CD14-positive monocyte (primary cell): ENCODE measurements around the gene METTL15. TPM values are rescaled to one million over a fixed set of nuclear protein-coding genes. Genes with fewer than 3 reads are reported as not detected.
A peak's percentile ranks its signal among the peaks of the same experiment; 100 is the strongest.

Experiments
- DNase-seq, 3 donors: peaks; one replicate each; pipeline ENCODE4 v3.0.0-alpha.2; 2011 to 2022
- H2AFZ ChIP-seq: 2 replicates; pipeline ENCODE4 v1.6.0; 2012; ENCODE audit warnings: mild to moderate bottlenecking, low read depth, low read length, inconsistent platforms; ENCODE audit not compliant: insufficient read depth, poor library complexity, severe bottlenecking
- H3K27ac ChIP-seq, 2 donors: 1 replicate in 1 of 2; 2 replicates in 1 of 2; pipeline ENCODE4 v1.5.1; 2012 to 2013; ENCODE audit warnings: low read length in 2 of 2, control low read depth in 1 of 2, inconsistent platforms in 1 of 2, low read depth in 1 of 2, mild to moderate bottlenecking in 1 of 2
- H3K27me3 ChIP-seq, 2 donors: one replicate each; pipeline versions ENCODE4 v1.6.0 to v1.6.1; 2011 to 2013; ENCODE audit warnings: low read length in 2 of 2; ENCODE audit not compliant: control insufficient read depth in 2 of 2, insufficient read depth in 2 of 2
- H3K36me3 ChIP-seq, 2 donors: replicated peaks in 1 of 2; 1 replicate in 1 of 2; 2 replicates in 1 of 2; pipeline versions ENCODE4 v1.5.1 to v1.6.1; 2012 to 2013; ENCODE audit warnings: low read length in 2 of 2, control low read depth in 1 of 2, inconsistent platforms in 1 of 2, mild to moderate bottlenecking in 1 of 2; ENCODE audit not compliant: insufficient read depth in 2 of 2, control insufficient read depth in 1 of 2
- H3K4me1 ChIP-seq, 2 donors: 1 replicate in 1 of 2; 2 replicates in 1 of 2; pipeline versions ENCODE4 v1.5.1 to v1.6.1; 2012 to 2013; ENCODE audit warnings: low read length in 2 of 2, control low read depth in 1 of 2, inconsistent platforms in 1 of 2, mild to moderate bottlenecking in 1 of 2, moderate library complexity in 1 of 2; ENCODE audit not compliant: insufficient read depth in 2 of 2, control insufficient read depth in 1 of 2
- H3K4me2 ChIP-seq: replicated peaks from 2 replicates; pipeline ENCODE3; 2012; ENCODE audit warnings: low read length, moderate library complexity, mild to moderate bottlenecking; ENCODE audit not compliant: poor library complexity, severe bottlenecking; ENCODE audit errors: extremely low read depth
- H3K4me3 ChIP-seq, 3 experiments: fragments of 200-600 bp in 1 of 3; sonication (generic) in 1 of 3; replicated peaks in 1 of 3; 1 replicate in 2 of 3; 2 replicates in 1 of 3; pipeline ENCODE4 v1.5.1; 2011 to 2013; ENCODE audit warnings: low read length in 3 of 3, mild to moderate bottlenecking in 3 of 3, control low read depth in 2 of 3, low read depth in 2 of 3, inconsistent platforms in 1 of 3, moderate library complexity in 1 of 3
- H3K79me2 ChIP-seq: 2 replicates; pipeline ENCODE4 v1.6.0; 2012; ENCODE audit warnings: mild to moderate bottlenecking, control low read depth, inconsistent platforms, low read length, moderate library complexity; ENCODE audit not compliant: insufficient read depth
- H3K9ac ChIP-seq: 2 replicates; pipeline ENCODE4 v1.6.0; 2017; ENCODE audit warnings: low read length, mild to moderate bottlenecking; ENCODE audit not compliant: insufficient read depth, poor library complexity, severe bottlenecking
- H3K9me3 ChIP-seq, 2 donors: replicated peaks in 1 of 2; 1 replicate in 1 of 2; 2 replicates in 1 of 2; pipeline versions ENCODE4 v1.5.1 to v1.6.1; 2012 to 2013; ENCODE audit warnings: low read length in 2 of 2, control low read depth in 1 of 2; ENCODE audit not compliant: control insufficient read depth in 1 of 2, insufficient read depth in 1 of 2
- H4K20me1 ChIP-seq: 2 replicates; pipeline ENCODE4 v1.6.0; 2012; ENCODE audit warnings: mild to moderate bottlenecking, low read length, control low read depth, moderate library complexity; ENCODE audit not compliant: insufficient read depth
- H3K27ac Mint-ChIP-seq, 7 donors: one replicate each; pipeline ENCODE4 v1.8.0; 2020; ENCODE audit warnings: mild to moderate bottlenecking in 7 of 7, mixed read lengths in 7 of 7, moderate library complexity in 6 of 7, inconsistent platforms in 2 of 7
- H3K27me3 Mint-ChIP-seq, 3 donors: one replicate each; pipeline ENCODE4 v1.8.0; 2021 to 2022; ENCODE audit warnings: low read depth in 3 of 3, mild to moderate bottlenecking in 3 of 3, mixed read lengths in 3 of 3, moderate library complexity in 3 of 3, inconsistent platforms in 1 of 3
- H3K36me3 Mint-ChIP-seq, 2 donors: one replicate each; pipeline ENCODE4 v1.8.0; 2020; ENCODE audit warnings: mixed read lengths in 2 of 2, inconsistent platforms in 1 of 2, mild to moderate bottlenecking in 1 of 2
- H3K4me1 Mint-ChIP-seq: one replicate; pipeline ENCODE4 v1.8.0; 2020; ENCODE audit warnings: mild to moderate bottlenecking, mixed read lengths
- H3K4me3 Mint-ChIP-seq, 2 donors: one replicate each; pipeline ENCODE4 v1.8.0; 2020; ENCODE audit warnings: mild to moderate bottlenecking in 2 of 2, mixed read lengths in 2 of 2, moderate library complexity in 1 of 2
- H3K9me3 Mint-ChIP-seq, 7 donors: one replicate each; pipeline ENCODE4 v1.8.0; 2020 to 2022; ENCODE audit warnings: mixed read lengths in 7 of 7, mild to moderate bottlenecking in 6 of 7, moderate library complexity in 6 of 7, inconsistent platforms in 2 of 7
- WGBS: methylation state at CpG from one replicate; pipeline ENCODE4 v1.1.5; 2013; ENCODE audit warnings: missing lambda C conversion rate; ENCODE audit not compliant: insufficient coverage; 5-methylcytosine and 5-hydroxymethylcytosine counted together
- intact Hi-C, 2 donors: fragments of 100-400 bp; cut with micrococcal nuclease; formaldehyde crosslinking; loops; one replicate each; pipeline versions ENCODE4 v1.15.0 to v1.15.1; 2023
- polyA plus RNA-seq, 3 donors: library from polyadenylated mRNA; depleted of rRNA in 1 of 3; unstranded in 2 of 3; stranded (reverse) in 1 of 3; fragments of 300-500 nt in 2 of 3; fragments of >200 nt in 1 of 3; fragmentation: Illumina TruSeq in 2 of 3; gene quantifications; 1 replicate in 2 of 3; 2 replicates in 1 of 3; pipeline ENCODE4 v1.2.3, GENCODE V29; 2012 to 2021
- TF ChIP-seq, protein P1 (sequence below): fragments of 200-600 bp; IDR thresholded peaks from one replicate; pipeline ENCODE4 v1.8.0; 2022; ENCODE audit warnings: antibody characterized with exemption, mild to moderate bottlenecking

The METTL15 gene
- polyA plus RNA-seq, 3 donors: 2.3 to 2.9 (median 2.6) TPM

DNA sequence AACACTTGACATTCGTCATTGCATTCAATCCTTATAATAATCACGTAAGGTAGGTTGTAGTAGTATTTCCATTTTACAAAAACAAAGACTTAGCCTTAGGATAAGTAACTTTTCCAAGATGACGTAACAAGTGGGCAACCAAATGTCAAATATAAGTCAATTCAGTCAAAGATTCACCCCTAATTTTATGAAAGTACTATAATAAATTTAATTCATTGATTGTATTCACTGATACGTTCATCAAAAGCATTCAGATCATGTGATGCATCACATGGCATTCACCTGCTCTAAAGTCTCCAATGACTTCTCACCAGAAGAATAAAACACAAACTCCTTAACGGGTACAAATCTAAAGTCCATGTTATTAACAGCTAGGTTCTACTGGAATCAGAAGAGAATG, 2.3 kb upstream of the METTL15 start:
- no peaks in the 10 kb centered on the region for H4K20me1 ChIP-seq
- no peaks in the 10 kb centered on the region for H3K36me3 ChIP-seq
- TF ChIP-seq, protein P1, sequence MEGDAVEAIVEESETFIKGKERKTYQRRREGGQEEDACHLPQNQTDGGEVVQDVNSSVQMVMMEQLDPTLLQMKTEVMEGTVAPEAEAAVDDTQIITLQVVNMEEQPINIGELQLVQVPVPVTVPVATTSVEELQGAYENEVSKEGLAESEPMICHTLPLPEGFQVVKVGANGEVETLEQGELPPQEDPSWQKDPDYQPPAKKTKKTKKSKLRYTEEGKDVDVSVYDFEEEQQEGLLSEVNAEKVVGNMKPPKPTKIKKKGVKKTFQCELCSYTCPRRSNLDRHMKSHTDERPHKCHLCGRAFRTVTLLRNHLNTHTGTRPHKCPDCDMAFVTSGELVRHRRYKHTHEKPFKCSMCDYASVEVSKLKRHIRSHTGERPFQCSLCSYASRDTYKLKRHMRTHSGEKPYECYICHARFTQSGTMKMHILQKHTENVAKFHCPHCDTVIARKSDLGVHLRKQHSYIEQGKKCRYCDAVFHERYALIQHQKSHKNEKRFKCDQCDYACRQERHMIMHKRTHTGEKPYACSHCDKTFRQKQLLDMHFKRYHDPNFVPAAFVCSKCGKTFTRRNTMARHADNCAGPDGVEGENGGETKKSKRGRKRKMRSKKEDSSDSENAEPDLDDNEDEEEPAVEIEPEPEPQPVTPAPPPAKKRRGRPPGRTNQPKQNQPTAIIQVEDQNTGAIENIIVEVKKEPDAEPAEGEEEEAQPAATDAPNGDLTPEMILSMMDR: no peak
- H2AFZ ChIP-seq: peak overlapping the region; percentile 85
- Mint-ChIP-seq H3K4me1 (peaks cover 34% of the 10 kb centered on the region), H3K27ac (peak overlapping the region in 4 of 7 donors; percentile 30 to 100 (median 66)), H3K9me3 (no peaks in the 10 kb centered on the region), H3K4me3 (no peak overlapping the region), H3K36me3 (peaks cover 5 to 6% of the 10 kb centered on the region in 2 donors), H3K27me3 (no peaks in the 10 kb centered on the region)
- H3K4me1 ChIP-seq: peaks cover 18 to 25% of the 10 kb centered on the region in 2 donors
- peak overlapping the region in 1 of 2 donors; percentile 54 for H3K27ac ChIP-seq
- no peak for DNase-seq
- peaks cover 85% of the 10 kb centered on the region for H3K79me2 ChIP-seq
- no peaks in the 10 kb centered on the region for H3K9me3 ChIP-seq
- H3K4me3 ChIP-seq: no peak overlapping the region
- H3K27me3 ChIP-seq: no peaks in the 10 kb centered on the region
- intact Hi-C loops: loop anchor here (10.0 kb wide), 1 partner anchor 601 kb away; the partner anchor contains the start of gene LIN7C (in 2 of the 2)
- no peak overlapping the region for H3K4me2 ChIP-seq
- no CpG with 5 or more reads among the region's 5 CpGs for WGBS
- H3K9ac ChIP-seq: no peak overlapping the region

DNA sequence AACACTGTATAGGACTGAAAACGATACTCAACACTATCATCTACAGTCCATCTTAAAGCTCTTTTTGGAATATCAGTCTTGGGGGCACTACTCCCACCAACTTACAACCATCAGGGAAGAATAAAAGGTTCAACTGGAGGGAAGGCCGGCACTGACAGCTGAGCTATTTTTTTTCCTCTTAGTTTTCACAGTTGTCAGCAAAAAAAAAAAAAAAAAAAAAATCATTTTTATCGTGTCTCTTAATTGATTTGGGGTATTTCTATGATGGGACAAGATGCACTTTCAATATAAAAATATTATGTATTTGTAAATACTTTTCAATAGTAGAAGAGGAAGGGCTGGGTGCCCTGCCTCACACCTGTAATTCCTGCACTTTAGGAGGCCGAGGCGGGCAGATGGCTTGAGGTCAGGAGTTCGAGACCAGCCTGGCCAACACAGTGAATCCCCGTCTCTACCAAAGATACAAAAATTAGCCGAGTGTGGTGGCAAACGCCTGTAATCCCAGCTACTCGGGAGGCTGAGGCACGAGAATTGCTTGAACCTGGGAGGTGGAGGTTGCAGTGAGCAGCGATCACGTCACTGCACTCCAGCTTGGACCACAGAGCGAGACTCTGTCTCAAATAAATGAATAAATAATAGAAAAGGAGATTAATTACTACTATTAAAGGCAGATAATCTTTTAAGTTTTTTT, 1.7 kb upstream of the METTL15 start:
- Histone ChIP-seq H3K79me2 (peaks cover 85% of the 10 kb centered on the region), H2AFZ (peak overlapping the region; percentile 85), H3K4me2 (peak overlapping the region; percentile 89), H3K4me3 (peak overlapping the region in 1 of 3 experiments; percentile 92), H3K27me3 (no peaks in the 10 kb centered on the region), H3K36me3 (no peaks in the 10 kb centered on the region), H3K4me1 (peaks cover 21 to 29% of the 10 kb centered on the region in 2 donors), H3K27ac (peak overlapping the region in 1 of 2 donors; percentile 97), H3K9me3 (no peaks in the 10 kb centered on the region), H4K20me1 (no peaks in the 10 kb centered on the region), H3K9ac (no peak overlapping the region)
- intact Hi-C loops: loop anchor here (10.0 kb wide), 1 partner anchor 602 kb away; the partner anchor contains the start of gene LIN7C (in 2 of the 2)
- Mint-ChIP-seq H3K9me3 (no peaks in the 10 kb centered on the region), H3K4me3 (no peak overlapping the region), H3K27ac (peak overlapping the region in 6 of 7 donors; percentile 31 to 100 (median 86)), H3K27me3 (no peaks in the 10 kb centered on the region), H3K4me1 (peaks cover 39% of the 10 kb centered on the region), H3K36me3 (peaks cover 5 to 6% of the 10 kb centered on the region in 2 donors)
- WGBS: 100% methylated on average over 3 of the region's 14 CpGs
- no peak for DNase-seq
- TF ChIP-seq, protein P1: no peak
